BE2C (cell line): ENCODE results near the gene FBXO31.

Experiments used
- DNase-seq: peaks from one replicate; pipeline ENCODE4 v3.0.0-alpha.2; 2020
- H3K27me3 ChIP-seq: fragments of 250-450 bp; sonication (Bioruptor Pico); 2 replicates; pipeline ENCODE4 v1.5.1; 2020; ENCODE audit warnings: mild to moderate bottlenecking
- H3K36me3 ChIP-seq: fragments of 250-450 bp; sonication (Bioruptor Pico); 2 replicates; pipeline ENCODE4 v1.5.1; 2020; ENCODE audit warnings: mild to moderate bottlenecking
- H3K4me1 ChIP-seq: fragments of 250-450 bp; sonication (Bioruptor Pico); 2 replicates; pipeline ENCODE4 v1.5.1; 2020
- H3K4me3 ChIP-seq: 2 replicates; pipeline ENCODE4 v1.5.1; 2011; ENCODE audit warnings: low read depth, low read length
- H3K9me3 ChIP-seq: fragments of 250-450 bp; sonication (Bioruptor Pico); 2 replicates; pipeline ENCODE4 v1.5.1; 2020
- TF ChIP-seq, protein P1 (sequence below): IDR thresholded peaks from 2 replicates; pipeline ENCODE4 v1.5.1; 2012; ENCODE audit warnings: mild to moderate bottlenecking, low read depth, low read length

Gene FBXO31

DNA sequence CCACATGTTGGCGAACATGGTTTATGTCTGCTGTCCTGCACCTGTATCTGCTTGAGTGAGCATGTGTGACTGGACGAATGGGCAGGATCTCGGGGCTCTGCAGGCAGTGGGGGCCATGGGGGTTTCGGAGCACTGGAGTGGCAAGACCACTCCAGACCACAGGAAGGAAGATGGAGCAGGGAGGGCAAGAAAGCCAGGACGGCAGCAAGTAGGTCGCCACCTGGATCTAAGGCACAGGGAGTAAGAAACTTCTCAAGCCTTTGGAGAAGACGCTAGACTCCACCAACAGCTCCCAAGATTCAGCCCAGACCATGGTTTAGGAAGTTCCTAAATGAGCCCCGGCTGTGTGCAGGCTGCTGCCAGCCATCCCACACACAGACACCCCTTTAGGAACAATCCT is 33.5 kb downstream of the FBXO31 start:
- no peaks in the 10 kb centered on the region for H3K27me3 ChIP-seq
- H3K9me3 ChIP-seq: no peaks in the 10 kb centered on the region
- no peak overlapping the region for H3K4me3 ChIP-seq
- peaks cover 10% of the 10 kb centered on the region for H3K4me1 ChIP-seq
- TF ChIP-seq, protein P1, sequence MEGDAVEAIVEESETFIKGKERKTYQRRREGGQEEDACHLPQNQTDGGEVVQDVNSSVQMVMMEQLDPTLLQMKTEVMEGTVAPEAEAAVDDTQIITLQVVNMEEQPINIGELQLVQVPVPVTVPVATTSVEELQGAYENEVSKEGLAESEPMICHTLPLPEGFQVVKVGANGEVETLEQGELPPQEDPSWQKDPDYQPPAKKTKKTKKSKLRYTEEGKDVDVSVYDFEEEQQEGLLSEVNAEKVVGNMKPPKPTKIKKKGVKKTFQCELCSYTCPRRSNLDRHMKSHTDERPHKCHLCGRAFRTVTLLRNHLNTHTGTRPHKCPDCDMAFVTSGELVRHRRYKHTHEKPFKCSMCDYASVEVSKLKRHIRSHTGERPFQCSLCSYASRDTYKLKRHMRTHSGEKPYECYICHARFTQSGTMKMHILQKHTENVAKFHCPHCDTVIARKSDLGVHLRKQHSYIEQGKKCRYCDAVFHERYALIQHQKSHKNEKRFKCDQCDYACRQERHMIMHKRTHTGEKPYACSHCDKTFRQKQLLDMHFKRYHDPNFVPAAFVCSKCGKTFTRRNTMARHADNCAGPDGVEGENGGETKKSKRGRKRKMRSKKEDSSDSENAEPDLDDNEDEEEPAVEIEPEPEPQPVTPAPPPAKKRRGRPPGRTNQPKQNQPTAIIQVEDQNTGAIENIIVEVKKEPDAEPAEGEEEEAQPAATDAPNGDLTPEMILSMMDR: no peak
- DNase-seq: no peak
- H3K36me3 ChIP-seq: peaks cover 6% of the 10 kb centered on the region

DNA sequence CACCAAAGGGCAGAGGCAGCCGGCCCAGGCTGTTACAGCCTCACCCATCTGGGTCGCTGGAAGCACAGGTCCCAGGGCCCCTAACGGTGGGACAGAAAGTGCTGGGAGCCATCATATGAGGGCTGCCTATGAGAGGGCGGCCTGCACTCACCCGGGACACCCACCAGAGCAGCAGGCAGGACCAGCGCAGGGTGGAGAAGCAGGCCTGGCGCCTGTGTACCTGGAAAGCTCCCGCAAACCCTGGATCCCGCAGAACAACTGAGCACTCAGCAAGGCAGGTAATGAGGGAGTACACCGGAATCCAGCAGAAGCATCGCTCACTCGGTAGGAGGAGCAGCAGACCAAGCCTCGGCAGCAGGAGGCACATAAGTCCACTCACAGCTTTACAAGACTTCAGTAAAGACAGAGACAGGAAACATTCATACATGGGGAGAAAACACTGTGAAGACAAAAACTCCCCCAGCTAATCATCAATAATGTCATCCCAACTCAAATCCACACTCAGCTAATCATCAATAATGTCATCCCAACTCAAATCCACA is 34.9 kb downstream of the FBXO31 start:
- no peaks in the 10 kb centered on the region for H3K9me3 ChIP-seq
- DNase-seq: no peak
- TF ChIP-seq, protein P1: no peak
- H3K36me3 ChIP-seq: peaks cover 6% of the 10 kb centered on the region
- H3K27me3 ChIP-seq: no peaks in the 10 kb centered on the region
- no peak overlapping the region for H3K4me3 ChIP-seq
- H3K4me1 ChIP-seq: peaks cover 10% of the 10 kb centered on the region

DNA sequence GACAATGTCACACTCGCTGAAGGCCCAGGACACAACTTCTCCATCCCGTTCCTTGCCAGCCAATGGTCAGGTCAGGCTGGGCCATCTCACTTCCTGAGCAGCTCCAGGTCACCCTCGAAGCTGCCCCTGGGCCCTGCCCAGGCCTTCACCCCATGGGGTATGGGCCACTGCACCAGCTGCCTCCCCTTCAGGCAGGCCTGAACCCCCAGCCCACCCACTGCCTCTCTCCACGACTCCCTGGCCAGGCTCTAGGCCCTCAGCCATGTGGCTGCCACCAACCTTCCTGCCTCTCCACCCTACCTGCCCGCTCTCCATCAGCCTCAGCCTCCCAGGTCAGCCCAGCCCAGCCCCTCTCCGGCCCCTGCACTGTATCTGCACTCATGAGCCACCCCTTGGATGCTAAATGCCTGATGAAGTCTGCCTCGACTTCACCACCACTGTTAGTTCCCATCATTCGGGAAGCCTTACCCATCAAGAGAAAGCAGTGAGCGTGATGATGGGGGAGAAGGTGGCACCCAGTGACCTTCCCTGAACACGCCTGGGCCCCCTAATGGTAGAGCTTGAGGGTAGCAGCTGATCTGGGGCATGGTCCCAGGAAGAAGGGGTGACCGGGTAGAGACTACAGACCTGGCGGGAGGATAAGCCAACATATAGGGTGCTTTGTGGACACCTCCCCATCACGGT is 35.5 kb downstream of the FBXO31 start:
- no peaks in the 10 kb centered on the region for H3K27me3 ChIP-seq
- H3K4me1 ChIP-seq: peaks cover 10% of the 10 kb centered on the region
- no peak overlapping the region for H3K4me3 ChIP-seq
- DNase-seq: no peak
- H3K36me3 ChIP-seq: peaks cover 7% of the 10 kb centered on the region
- no peaks in the 10 kb centered on the region for H3K9me3 ChIP-seq
- TF ChIP-seq, protein P1: no peak

DNA sequence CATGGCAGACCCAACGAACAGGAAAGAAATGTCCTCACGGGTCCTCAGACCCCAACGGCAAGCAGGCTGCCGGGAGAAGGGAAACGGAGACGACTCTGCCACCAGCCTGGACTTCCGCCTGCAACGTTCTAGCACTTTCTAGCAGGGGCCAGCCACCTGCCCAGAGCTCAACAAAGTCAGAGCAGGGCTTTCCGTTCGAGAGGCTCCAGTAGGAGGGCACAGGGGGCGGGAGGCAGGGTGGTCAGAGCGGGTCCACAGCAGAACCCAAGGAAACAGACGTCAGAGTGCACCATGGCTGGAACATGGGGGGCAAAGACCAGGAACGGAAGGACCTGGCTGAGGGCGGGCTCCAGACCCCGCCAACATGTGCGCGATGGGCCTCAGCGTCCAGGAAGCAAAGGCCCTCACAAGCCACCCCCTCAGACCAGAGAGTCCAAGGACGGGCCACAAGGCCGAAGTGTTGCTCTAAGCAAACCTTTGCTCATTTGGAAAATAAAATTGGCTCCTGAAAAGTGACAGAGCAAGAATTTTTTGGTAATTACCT is 37.0 kb downstream of the FBXO31 start:
- peaks cover 20% of the 10 kb centered on the region for H3K36me3 ChIP-seq
- no peak overlapping the region for H3K4me3 ChIP-seq
- TF ChIP-seq, protein P1: no peak
- peaks cover 7% of the 10 kb centered on the region for H3K4me1 ChIP-seq
- no peak for DNase-seq
- H3K27me3 ChIP-seq: no peaks in the 10 kb centered on the region
- H3K9me3 ChIP-seq: no peaks in the 10 kb centered on the region

DNA sequence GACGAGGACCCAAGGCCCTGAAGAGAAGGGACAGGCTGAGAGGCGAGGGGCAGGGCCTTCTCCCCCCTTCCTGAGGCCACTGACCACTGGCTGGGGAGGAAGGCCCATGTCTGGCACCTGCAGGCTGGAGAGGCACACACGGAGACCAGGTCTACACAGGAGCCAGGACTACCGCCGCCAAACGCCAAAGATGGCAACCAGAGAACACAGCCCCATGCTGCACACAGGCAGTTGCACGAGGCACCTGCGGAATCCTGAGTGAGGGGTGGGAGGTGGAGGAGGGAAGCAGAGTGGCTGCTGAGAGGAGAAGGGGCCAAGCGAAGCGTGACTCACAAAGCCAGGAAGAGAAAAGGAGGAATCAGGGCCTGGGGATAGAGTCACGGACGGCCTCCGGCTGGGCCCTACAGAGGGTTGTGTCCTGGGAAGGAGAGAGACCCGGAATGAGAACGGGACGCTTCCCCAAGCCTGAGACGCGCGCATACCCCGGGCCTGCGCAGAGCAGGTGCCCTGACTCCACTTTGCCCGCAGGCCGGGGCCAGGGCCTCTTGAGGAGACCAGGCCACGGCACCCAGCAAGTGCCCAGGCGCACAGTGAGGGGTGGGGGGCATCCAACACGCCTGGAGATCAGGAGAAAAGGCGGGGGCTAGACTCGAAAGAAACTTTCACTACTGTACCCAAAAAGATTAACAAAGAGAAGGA is 37.7 kb downstream of the FBXO31 start:
- TF ChIP-seq, protein P1: no peak
- H3K27me3 ChIP-seq: no peaks in the 10 kb centered on the region
- no peaks in the 10 kb centered on the region for H3K4me1 ChIP-seq
- no peak overlapping the region for H3K4me3 ChIP-seq
- H3K36me3 ChIP-seq: peaks cover 20% of the 10 kb centered on the region
- H3K9me3 ChIP-seq: no peaks in the 10 kb centered on the region
- DNase-seq: no peak
